CD4-positive, alpha-beta T cell (primary cell): ENCODE results near the gene LRRC75B. TPM values are rescaled to one million over a fixed set of nuclear protein-coding genes. Genes with fewer than 3 reads are reported as not detected.
"Not testable (repeated sequence)": the region's sequence is repeated elsewhere in the genome, so short reads cannot be mapped to it uniquely, and the experiment has no call there.

Experiments used
- ATAC-seq: fragments of 200-7000 bp; cut with Tn5 transposase; one replicate; pipeline ENCODE4 v1.10.0; 2022; ENCODE audit warnings: mild to moderate bottlenecking; ENCODE audit not compliant: poor library complexity
- CTCF ChIA-PET: fragments of 350-600 bp; sonication (Branson Sonifier 250); formaldehyde crosslinking; loops from one replicate; lab custom pipeline; 2021; ENCODE audit warnings: antibody characterized with exemption, inconsistent platforms; lab: Charles Lee
- POLR2A ChIA-PET: fragments of 350-600 bp; sonication (Branson Sonifier 250); formaldehyde crosslinking; loops from one replicate; lab custom pipeline; 2021; ENCODE audit warnings: antibody characterized with exemption, inconsistent platforms; lab: Charles Lee
- DNase-seq, 14 experiments: peaks; one replicate each; pipeline ENCODE4 v3.0.0-alpha.2; 2013 to 2020; ENCODE audit warnings: mixed read lengths in 2 of 14
- H3K27ac ChIP-seq, 2 donors: one replicate each; pipeline versions ENCODE4 v1.5.1 to v1.7.0; 2013; ENCODE audit warnings: low read length in 2 of 2, low read depth in 1 of 2, mild to moderate bottlenecking in 1 of 2
- H3K27me3 ChIP-seq, 2 experiments: 1 replicate in 1 of 2; 2 replicates in 1 of 2; pipeline versions ENCODE4 v1.6.1 to v1.7.0; 2013; ENCODE audit warnings: low read length in 2 of 2, control low read depth in 1 of 2, mild to moderate bottlenecking in 1 of 2, moderate library complexity in 1 of 2; ENCODE audit not compliant: insufficient read depth in 2 of 2, control insufficient read depth in 1 of 2
- H3K36me3 ChIP-seq: one replicate; pipeline ENCODE4 v1.6.1; 2013; ENCODE audit warnings: low read length, control low read depth; ENCODE audit not compliant: insufficient read depth
- H3K4me1 ChIP-seq: one replicate; pipeline ENCODE4 v1.6.1; 2013; ENCODE audit warnings: low read length, control low read depth; ENCODE audit not compliant: insufficient read depth
- H3K4me3 ChIP-seq: one replicate; pipeline ENCODE4 v1.5.1; 2013; ENCODE audit warnings: mild to moderate bottlenecking, low read length, moderate library complexity
- H3K9me3 ChIP-seq, 2 experiments: 1 replicate in 1 of 2; 2 replicates in 1 of 2; pipeline versions ENCODE4 v1.6.1 to v1.7.0; 2013; ENCODE audit warnings: low read length in 2 of 2, mild to moderate bottlenecking in 2 of 2, control low read depth in 1 of 2, moderate library complexity in 1 of 2; ENCODE audit not compliant: control insufficient read depth in 1 of 2, insufficient read depth in 1 of 2
- H3K27ac Mint-ChIP-seq: one replicate; pipeline ENCODE4 v1.8.0; 2020; ENCODE audit warnings: mixed read lengths
- H3K27me3 Mint-ChIP-seq: one replicate; pipeline ENCODE4 v1.8.0; 2021; ENCODE audit warnings: mixed read lengths
- H3K36me3 Mint-ChIP-seq: one replicate; pipeline ENCODE4 v1.8.0; 2021; ENCODE audit warnings: low read depth, mixed read lengths
- H3K4me1 Mint-ChIP-seq: one replicate; pipeline ENCODE4 v1.8.0; 2021; ENCODE audit warnings: low read depth, mixed read lengths
- H3K4me3 Mint-ChIP-seq: one replicate; pipeline ENCODE4 v1.8.0; 2020; ENCODE audit warnings: mild to moderate bottlenecking, mixed read lengths
- H3K9me3 Mint-ChIP-seq: one replicate; pipeline ENCODE4 v1.8.0; 2020; ENCODE audit warnings: mixed read lengths
- intact Hi-C, 2 experiments: fragments of 100-400 bp; cut with DNase I in 1 of 2; cut with micrococcal nuclease in 1 of 2; formaldehyde crosslinking; loops; one replicate each; pipeline versions ENCODE4 v1.15.1 to v1.9.0; 2023 to 2025; cut with DNase I, micrococcal nuclease
- total RNA-seq, 174 experiments: library from RNA in 2 of 174; stranded (reverse) in 2 of 174; gene quantifications; one replicate each; pipeline ENCODE4 v1.2.3 and lab custom pipeline; 2021 to 2026

The LRRC75B gene
- total RNA-seq, 2 experiments from 2014 or later = not detected

DNA sequence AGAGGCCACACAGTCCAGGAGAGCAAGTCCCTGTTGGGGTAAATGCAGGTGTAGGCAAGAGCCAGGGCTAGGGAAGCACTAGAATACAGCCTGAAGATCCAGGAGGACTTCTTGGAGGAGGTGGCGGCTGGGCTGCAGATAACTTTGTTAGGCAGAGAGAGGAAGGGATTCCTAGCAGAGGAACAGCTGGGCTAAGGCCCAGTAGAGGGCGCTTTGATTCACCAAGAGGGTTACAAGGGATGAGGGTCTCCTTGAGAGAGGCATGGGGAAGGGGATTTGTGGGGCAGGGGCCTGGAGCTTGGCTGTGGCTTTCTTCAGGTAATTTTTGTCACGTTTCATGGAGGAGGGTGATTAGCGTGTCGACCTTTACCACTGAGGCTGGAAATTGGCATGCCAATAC is 28.4 kb upstream of the LRRC75B start:
- H3K27ac Mint-ChIP-seq = not testable (repeated sequence)

DNA sequence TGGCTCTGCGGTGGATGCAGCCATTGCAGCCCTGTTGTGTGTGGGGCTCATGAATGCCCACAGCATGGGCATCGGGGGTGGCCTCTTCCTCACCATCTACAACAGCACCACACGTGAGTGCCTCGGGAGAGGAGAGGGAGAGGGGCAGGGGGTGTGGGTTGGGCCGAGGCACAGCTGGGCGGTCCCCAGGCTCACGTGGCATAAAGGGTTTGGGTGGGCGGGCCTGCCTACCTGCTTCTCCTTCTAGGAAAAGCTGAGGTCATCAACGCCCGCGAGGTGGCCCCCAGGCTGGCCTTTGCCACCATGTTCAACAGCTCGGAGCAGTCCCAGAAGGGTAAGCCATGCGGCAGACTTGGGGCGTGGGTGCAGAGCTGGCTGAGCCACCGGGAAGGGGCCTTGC is 21.9 kb upstream of the LRRC75B start:
- H3K4me1 ChIP-seq, H3K4me3 ChIP-seq, POLR2A ChIA-PET, H3K4me1 Mint-ChIP-seq, H3K36me3 ChIP-seq, H3K27ac ChIP-seq, H3K27ac Mint-ChIP-seq, H3K36me3 Mint-ChIP-seq, H3K4me3 Mint-ChIP-seq, CTCF ChIA-PET, ATAC-seq, H3K9me3 ChIP-seq, H3K9me3 Mint-ChIP-seq, intact Hi-C loops, H3K27me3 Mint-ChIP-seq, H3K27me3 ChIP-seq: not testable (repeated sequence)
- DNase-seq = peak in 1 of 14 experiments; percentile 6

More for the DNA sequence above, 28.4 kb upstream of the LRRC75B start:
- H3K36me3 Mint-ChIP-seq, H3K27me3 Mint-ChIP-seq, DNase-seq, CTCF ChIA-PET, H3K4me3 ChIP-seq, H3K4me3 Mint-ChIP-seq, POLR2A ChIA-PET, H3K4me1 Mint-ChIP-seq, H3K27ac ChIP-seq, H3K27me3 ChIP-seq, ATAC-seq, intact Hi-C loops, H3K9me3 Mint-ChIP-seq, H3K4me1 ChIP-seq, H3K9me3 ChIP-seq, H3K36me3 ChIP-seq: not testable (repeated sequence)

DNA sequence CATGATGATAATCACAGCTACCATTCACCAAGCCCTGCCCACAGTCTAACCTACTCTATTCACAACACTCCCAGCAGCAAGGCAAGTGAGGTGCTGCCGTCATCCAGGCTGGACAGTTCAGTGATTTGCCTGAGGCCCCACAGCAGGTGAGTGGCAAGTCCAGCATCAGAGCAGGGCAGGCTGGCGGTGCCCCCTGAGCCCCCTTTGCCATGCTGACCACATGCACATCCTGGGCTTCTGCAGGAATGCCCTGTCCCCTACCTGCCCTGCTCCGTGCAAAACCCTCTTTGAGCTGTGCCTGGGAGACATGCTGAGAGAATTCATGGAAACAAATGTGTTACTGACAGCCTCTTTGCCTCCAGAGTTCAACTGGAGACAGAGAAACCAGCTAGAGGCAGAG is 17.0 kb upstream of the LRRC75B start:
- H3K27ac ChIP-seq, intact Hi-C loops, H3K27me3 ChIP-seq, H3K27ac Mint-ChIP-seq, H3K36me3 ChIP-seq, H3K9me3 Mint-ChIP-seq, POLR2A ChIA-PET, H3K36me3 Mint-ChIP-seq, DNase-seq, H3K4me3 ChIP-seq, CTCF ChIA-PET, H3K27me3 Mint-ChIP-seq, ATAC-seq, H3K9me3 ChIP-seq, H3K4me1 Mint-ChIP-seq, H3K4me3 Mint-ChIP-seq: not testable (repeated sequence)
- peaks cover 16% of the 10 kb centered on the region for H3K4me1 ChIP-seq

DNA sequence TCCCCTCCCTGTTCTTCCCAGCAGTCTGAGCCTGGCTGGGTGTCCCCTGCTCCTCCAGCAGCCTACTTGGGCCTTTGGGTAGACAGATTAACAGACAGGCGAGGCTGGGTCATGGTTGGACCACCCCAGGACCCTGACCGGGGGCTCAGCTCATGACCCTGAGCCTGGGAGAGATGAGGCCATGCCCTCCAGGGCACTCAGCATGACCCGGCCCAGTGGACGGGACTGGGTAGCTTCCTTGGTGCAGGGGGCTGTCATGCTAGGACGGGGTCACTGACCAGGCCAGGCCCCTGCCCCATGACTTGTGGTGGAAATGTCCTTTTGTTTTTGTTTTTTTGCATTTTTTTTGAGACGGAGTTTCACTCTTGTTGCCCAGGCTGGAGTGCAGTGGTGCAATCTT is 15.5 kb upstream of the LRRC75B start:
- POLR2A ChIA-PET, H3K27ac ChIP-seq, intact Hi-C loops, H3K9me3 Mint-ChIP-seq, CTCF ChIA-PET, ATAC-seq, H3K36me3 ChIP-seq, H3K27me3 ChIP-seq, H3K9me3 ChIP-seq, DNase-seq, H3K27me3 Mint-ChIP-seq, H3K36me3 Mint-ChIP-seq: not testable (repeated sequence)
- peak overlapping the region; percentile 95 for H3K27ac Mint-ChIP-seq
- peaks cover 20% of the 10 kb centered on the region for H3K4me1 ChIP-seq
- H3K4me3 Mint-ChIP-seq = peak overlapping the region; percentile 30
- H3K4me3 ChIP-seq = peak overlapping the region; percentile 58
- peaks cover 16% of the 10 kb centered on the region for H3K4me1 Mint-ChIP-seq

DNA sequence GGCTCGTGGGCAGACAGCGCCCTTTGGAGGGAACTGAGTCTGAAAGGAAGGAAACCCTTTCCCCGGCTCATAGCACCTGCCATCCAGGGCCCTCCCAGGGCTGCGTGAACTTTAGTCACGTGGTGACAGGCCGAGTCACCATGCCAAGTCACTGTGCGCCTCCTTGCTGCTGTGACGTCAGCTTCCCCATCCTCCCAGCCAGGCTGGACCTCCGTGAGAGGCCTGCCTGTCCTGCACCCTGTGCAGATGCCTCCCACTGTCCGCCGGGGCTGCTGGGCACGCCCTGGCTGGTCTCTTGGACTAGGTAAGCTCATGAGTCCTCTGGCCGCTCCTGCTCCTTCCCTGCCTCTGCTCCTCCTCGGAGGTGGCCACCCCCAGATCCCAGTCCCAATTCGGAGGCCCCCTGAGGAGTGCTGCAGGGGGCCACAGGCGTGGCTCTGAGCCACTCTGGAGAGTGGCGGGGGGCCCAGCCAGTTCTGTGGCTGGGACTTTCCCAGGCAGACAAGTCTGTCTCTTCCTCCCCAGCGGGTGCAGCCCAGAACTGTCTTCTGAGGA is 14.6 kb upstream of the LRRC75B start:
- H3K27me3 ChIP-seq, H3K9me3 ChIP-seq, POLR2A ChIA-PET, H3K9me3 Mint-ChIP-seq, CTCF ChIA-PET, intact Hi-C loops, H3K36me3 Mint-ChIP-seq, H3K27me3 Mint-ChIP-seq, H3K36me3 ChIP-seq: not testable (repeated sequence)
- ATAC-seq (peak; percentile 71), DNase-seq (peak in 13 of 14 experiments; percentile 15 to 79 (median 47))
- H3K4me3 Mint-ChIP-seq = peak overlapping the region; percentile 87
- H3K4me1 ChIP-seq = peaks cover 21% of the 10 kb centered on the region
- peak overlapping the region; percentile 95 for H3K27ac Mint-ChIP-seq
- peak overlapping the region; percentile 58 for H3K4me3 ChIP-seq
- peaks cover 18% of the 10 kb centered on the region for H3K4me1 Mint-ChIP-seq
- H3K27ac ChIP-seq = peak overlapping the region in 1 of 2 donors; percentile 72

DNA sequence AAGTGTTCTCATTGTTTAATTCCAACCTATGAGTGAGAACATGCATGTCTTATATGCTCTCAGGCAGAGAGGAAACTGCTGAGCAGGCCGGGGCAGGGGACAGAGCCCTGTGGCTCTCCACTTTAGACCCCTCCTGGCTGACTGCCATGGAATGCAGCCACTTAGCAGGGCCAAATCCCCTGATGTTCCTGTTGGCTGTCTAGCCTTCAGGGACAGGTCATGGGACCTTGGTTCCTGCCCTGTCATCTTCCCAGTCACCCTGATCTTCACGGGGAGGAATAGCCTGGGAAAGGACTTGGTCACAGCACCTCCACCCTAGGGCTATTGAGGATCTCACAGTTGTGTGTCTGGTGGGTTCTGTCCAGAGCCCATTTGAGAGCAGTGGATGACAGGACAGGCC is 13.5 kb upstream of the LRRC75B start:
- H3K27me3 Mint-ChIP-seq, H3K27ac Mint-ChIP-seq, CTCF ChIA-PET, H3K4me3 ChIP-seq, H3K27me3 ChIP-seq, ATAC-seq, H3K36me3 Mint-ChIP-seq, H3K27ac ChIP-seq, H3K9me3 Mint-ChIP-seq, H3K9me3 ChIP-seq, POLR2A ChIA-PET, intact Hi-C loops, H3K4me3 Mint-ChIP-seq, H3K36me3 ChIP-seq: not testable (repeated sequence)
- peaks cover 18% of the 10 kb centered on the region for H3K4me1 Mint-ChIP-seq
- DNase-seq = peak in 1 of 14 experiments; percentile 9
- H3K4me1 ChIP-seq = peaks cover 26% of the 10 kb centered on the region

DNA sequence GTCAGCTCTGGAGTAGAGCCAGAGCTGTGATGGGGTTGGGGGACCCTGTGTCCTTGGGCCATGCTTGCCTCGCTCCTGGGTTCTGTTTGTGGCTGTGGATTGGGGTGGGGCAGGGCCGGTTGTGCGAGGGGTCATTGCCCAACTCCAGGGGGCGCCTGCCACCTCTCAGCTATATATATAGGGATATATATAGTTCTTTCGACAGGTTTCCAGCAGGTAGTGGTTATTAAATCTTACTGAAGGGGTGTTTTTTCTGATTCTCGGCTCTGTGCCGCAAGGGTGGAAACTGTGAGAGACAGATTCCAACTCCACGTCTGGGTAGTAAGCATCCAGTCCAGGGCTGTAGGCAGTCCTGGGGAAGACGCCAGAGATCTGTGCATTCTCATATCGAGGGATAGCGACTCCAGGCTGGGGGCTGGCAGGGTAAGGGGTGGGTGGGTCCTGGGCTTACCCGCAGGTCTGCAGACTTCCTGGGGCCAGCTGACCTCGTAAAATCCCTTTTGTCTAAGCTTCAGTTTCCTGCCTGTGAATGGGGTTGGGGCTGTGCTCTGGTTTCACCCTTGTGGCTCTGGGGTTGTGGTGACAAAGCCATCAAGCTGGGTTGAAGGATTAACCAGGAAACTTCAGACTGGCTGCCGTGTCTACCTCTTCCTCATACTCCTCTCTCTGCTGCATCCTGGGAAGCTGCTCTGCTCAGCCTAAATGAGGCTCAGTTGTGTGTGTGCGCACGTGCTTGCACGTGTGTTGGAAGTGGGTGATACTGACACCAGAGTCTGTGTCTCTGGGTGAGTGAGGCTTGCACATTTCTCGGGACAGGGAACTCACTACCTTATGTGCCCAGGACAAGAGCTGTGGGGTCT is 11.1 kb upstream of the LRRC75B start:
- H3K27ac ChIP-seq, H3K27me3 ChIP-seq, POLR2A ChIA-PET, H3K9me3 ChIP-seq, H3K4me3 ChIP-seq, H3K27me3 Mint-ChIP-seq, H3K36me3 Mint-ChIP-seq, intact Hi-C loops, H3K9me3 Mint-ChIP-seq, H3K36me3 ChIP-seq, CTCF ChIA-PET: not testable (repeated sequence)
- Mint-ChIP-seq H3K4me1 (peaks cover 22% of the 10 kb centered on the region), H3K27ac (peak overlapping the region; percentile 70), H3K4me3 (peak overlapping the region; percentile 75)
- DNase-seq = peak in 4 of 14 experiments; percentile 17 to 35 (median 29)
- ATAC-seq = peak; percentile 50
- H3K4me1 ChIP-seq = peaks cover 28% of the 10 kb centered on the region
